RKO (cell line): ENCODE measurements around the gene ETV2.
"Not testable (repeated sequence)": the region's sequence is repeated elsewhere in the genome, so short reads cannot be mapped to it uniquely, and the experiment has no call there.

ENCODE experiments used
- DNase-seq: peaks from one replicate; pipeline ENCODE4 v3.0.0-alpha.2; 2016; ENCODE audit warnings: low spot score

The ETV2 gene, protein sequence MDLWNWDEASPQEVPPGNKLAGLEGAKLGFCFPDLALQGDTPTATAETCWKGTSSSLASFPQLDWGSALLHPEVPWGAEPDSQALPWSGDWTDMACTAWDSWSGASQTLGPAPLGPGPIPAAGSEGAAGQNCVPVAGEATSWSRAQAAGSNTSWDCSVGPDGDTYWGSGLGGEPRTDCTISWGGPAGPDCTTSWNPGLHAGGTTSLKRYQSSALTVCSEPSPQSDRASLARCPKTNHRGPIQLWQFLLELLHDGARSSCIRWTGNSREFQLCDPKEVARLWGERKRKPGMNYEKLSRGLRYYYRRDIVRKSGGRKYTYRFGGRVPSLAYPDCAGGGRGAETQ

DNA sequence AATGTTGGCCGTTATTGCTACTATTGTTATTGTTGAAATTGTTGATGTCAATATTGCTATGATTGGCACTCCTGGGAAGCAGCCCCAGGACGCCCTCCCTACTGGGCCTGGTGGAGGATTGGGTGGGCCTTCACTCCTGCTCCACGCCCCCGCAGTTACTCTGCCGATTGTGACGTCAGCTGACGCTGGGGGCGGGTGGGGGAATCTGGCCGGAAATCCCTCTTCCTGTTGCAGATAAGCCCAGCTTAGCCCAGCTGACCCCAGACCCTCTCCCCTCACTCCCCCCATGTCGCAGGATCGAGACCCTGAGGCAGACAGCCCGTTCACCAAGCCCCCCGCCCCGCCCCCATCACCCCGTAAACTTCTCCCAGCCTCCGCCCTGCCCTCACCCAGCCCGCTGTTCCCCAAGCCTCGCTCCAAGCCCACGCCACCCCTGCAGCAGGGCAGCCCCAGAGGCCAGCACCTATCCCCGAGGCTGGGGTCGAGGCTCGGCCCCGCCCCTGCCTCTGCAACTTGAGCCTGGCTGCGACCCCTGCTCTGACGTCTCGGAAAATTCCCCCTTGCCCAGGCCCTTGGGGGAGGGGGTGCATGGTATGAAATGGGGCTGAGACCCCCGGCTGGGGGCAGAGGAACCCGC, at the start of gene ETV2:
Gene ETV2 (plus strand): TSS at position 231 of the 637 bp plus-strand sequence. CDS start 716 bp downstream, outside the sequence.
- DNase-seq, result no peak

DNA sequence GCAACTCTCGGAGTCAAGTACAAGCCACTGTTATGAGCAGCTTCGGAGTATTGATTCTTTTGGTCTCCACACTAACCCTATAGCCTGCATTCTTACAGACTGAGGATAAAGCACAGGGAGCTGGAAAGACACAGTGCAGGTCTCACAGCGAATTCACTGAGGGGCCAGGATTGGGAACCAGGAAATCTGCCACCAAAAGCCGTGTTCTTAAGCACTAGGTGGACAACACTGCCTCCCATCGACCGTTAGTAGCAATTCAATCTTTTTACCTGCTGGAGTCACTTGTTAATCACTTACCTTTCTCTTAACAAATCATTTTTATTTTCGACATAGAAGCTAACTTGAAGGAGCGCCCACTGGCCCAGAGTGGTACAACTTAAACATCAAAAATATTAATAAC, 49.3 kb upstream of the ETV2 start:
- no peak for DNase-seq

DNA sequence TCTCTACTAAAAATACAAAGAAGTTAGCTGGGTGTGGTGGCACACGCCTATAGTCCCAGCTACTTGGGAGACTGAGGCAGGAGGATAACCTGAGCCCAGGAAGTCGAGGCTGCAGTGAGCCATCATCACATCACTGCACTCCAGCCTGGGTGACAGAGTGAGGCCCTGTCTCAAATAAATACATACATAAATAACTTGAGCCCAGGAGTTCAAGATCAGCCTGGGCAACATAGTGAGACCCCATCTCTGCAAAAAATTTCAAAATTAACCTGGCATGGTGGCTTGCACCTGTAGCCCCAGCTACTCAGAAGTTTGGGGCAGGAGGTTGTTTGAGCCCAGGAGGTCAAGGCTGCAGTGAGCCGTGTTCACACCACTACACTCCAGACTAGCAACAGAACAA, 46.5 kb upstream of the ETV2 start:
- DNase-seq, result not testable (repeated sequence)

DNA sequence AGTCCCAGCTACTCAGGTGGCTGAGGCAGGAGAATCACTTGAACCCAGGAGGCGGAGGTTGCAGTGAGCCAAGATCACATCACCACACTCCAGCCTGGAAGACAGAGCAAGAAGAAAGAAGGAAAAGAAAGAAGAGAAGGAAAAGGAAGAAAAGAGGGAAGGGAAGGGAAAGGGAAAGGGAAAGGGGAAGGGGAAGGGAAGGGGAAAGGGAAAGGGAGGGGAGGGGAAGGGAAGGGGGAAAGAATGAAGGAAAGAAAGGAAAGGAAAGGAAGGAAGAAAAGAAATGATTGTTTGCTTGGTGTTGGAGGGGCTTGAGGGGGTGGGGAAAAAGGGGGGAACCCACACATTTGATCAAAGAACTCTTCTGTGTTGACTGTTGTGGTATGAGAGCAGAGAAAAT, 45.6 kb upstream of the ETV2 start:
- DNase-seq, result no peak

DNA sequence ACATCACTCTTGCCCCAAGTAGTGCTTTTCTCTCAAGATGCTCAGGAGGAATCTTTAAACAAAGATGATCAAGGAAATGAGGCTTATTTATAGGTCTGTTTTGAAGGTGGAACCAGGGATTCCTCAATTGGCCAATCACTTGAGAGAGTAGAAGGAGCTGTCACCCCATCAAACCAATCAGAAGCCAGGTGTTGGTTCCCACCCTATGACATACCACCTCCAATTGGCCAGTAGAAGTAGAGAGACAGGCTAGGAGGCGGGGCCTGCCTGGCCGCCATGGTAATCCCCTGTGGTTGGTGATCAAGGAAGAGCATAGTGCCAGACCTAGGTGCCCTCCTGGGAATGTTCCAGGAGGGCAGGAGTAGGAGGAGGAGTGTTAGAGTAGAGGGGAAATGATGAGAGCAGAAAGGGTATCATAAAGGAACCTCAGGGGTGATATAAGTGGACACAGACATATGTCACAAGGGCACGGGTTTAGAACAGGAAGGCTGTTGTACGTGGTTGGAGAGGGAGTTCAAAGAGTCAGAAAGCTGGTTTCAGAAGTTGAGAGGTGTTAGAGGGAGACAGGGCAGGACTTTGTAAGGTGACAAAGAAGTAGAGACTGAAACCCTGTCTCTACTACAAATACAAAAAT, 45.1 kb upstream of the ETV2 start:
- no peak for DNase-seq

DNA sequence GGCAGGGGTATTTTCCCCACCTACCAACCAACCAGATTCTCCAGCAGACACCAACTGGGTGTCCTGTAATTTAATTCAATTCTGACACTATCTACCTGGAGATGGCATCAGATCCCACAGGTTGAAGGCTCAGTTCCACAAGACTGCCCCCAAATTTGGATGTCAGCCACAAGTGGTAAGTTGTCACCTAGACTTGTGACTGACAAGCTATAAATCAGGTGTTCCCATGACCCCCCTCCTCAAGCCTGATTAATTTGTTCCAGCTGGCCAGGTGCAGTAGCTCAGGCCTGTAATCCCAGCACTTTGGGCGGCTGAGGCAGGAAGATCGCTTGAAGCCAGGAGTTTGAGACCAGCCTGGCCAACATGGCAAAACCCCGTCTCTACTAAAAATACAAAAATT, 39.6 kb upstream of the ETV2 start:
- DNase-seq, result no peak

DNA sequence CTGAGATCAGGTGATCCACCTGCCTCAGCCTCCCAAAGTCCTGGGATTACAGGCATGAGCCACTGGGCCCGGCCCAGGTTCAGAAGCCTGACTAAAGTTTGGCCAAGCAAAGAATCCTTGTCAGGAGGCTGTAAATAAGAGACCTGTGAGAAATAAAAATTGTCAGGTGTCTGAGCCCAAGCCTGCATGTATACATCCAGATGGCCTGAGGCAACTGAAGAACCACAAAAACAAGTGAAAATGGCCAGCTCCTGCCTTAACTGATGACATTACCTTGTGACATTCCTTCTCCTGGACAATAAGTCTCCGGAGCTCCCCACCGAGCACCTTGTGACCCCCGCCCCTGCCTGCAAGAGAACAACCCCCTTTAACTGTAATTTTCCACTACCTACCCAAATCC, 37.1 kb upstream of the ETV2 start:
- not testable (repeated sequence) for DNase-seq

DNA sequence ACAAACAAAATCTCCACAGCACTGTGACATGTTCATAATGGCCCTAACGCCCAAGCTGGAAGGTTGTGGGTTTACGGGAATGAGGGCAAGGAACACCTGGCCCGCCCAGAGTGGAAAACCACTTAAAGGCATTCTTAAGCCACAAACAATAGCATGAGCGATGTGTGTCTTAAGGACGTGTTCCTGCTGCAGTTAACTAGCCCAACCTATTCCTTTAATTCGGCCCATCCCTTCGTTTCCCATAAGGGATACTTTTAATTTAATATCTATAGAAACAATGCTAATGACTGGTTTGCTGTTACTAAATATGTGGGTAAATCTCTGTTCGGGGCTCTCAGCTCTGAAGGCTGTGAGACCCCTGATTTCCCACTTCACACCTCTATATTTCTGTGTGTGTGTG, 34.4 kb upstream of the ETV2 start:
- not testable (repeated sequence) for DNase-seq

DNA sequence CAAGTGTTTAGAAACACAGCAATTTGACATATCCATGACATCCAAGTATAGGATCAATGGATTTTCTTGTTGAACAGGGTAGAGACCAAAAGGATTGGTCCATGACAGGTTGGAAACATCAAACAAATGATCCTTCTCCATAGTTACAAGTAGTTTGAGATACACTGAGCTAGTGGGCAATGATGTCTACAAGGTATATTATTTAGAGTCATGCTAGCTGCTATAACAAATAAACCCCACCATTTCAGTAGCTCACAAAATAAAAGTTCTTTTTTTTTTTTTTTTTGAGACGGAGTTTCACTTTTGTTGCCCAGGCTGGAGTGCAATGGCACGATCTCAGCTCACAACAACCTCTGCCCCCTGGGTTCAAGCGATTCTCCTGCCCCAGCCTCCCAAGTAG, 33.9 kb upstream of the ETV2 start:
- no peak for DNase-seq

DNA sequence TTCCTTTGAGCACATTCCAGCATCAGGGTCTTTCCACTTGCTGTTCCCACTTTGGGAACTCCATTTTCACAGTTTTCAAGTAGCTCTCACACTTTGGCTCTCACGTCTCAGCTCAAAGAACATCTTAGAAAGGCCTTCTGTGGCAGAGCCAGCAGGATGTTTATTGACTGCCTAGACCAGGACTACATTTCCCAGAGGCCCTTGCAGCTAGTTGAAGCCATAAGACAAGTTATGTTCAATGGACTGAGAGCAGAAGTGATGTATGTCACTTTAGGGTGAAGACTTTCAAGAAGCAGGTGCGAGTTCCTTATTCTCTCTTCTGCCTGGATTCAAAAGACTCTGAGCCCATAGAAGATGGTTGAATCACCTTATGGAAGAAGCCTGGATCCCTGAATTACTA, 33.3 kb upstream of the ETV2 start:
- DNase-seq, result no peak

DNA sequence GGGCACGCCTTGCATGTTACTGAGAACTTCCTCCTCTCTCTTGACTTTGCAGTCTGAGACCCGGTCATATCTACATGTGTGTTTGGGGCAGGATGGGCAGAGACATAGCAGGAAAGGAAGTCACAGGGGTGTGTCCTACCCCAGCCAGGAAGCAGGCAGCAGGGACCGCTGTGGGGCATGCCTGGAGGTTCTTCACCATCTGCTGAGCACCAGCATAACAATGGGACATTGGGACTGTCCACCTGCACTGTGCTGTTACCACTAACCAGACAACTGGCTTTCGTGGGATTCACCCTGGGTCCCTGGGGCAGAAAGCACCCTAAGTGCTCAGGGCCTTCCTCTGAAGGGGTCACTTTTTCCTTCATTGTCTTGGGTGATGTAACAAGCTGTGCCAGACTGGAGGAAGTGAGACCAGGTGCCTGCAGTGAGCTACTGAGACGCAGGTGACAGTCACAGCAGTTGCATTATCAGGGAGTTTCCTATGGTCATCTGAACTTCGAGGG, 31.6 kb upstream of the ETV2 start:
- no peak for DNase-seq

DNA sequence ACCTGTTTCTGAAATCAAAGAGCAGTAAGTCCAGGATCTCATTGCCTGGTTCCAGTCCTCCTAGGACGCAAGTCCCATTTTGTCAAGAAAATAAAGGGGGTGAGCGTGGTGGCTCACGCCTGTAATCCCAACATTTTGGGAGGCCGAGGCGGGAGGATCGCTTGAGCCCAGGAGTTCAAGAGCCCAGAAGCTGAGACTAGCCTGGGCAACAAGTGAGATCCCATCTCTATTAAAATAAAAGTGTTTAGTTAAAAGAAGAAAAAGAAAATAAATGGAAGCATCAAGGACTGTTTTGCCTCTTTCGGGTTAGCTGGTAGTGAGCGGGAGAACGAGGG, 29.4 kb upstream of the ETV2 start:
- DNase-seq, result no peak

DNA sequence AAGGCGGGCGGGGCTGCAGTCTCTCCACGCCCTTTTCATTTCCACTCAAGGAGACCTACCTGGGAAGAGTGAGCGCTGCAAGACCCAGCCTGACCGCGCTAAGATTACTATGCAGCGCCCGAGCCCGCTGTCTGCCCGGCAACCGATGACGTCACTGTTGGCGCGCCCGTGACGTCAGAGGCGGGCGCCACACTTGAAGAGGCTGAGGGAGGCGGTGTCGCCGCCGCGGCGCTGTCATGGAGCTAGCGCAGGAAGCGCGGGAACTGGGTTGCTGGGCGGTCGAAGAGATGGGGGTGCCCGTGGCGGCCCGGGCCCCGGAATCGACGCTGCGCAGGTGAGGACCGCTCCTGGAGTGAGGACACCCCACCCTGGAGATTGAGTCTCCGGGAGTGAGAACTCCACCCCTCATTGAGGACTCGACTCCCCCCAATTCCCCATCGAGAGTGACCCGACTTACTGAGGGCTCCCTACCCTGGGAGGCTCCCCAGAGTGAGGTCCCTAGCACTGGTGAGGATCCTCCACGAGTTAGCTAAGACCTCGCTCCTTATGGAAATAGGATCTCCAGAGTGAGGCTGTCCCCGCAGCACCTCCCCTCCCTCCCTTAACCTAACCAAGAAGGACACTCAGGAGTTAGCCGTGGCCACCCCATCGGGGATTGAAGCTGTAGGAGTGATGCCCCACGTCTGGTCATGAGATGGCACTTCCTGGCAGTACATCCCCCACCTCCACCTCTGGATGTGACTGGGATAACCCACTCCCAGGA, 28.8 kb upstream of the ETV2 start, which contains the start of gene HAUS5:
Gene HAUS5 (plus strand): TSS at position 177 of the 763 bp plus-strand sequence. CDS start 60 bp downstream, at position 237.
- peak; percentile 94 for DNase-seq

DNA sequence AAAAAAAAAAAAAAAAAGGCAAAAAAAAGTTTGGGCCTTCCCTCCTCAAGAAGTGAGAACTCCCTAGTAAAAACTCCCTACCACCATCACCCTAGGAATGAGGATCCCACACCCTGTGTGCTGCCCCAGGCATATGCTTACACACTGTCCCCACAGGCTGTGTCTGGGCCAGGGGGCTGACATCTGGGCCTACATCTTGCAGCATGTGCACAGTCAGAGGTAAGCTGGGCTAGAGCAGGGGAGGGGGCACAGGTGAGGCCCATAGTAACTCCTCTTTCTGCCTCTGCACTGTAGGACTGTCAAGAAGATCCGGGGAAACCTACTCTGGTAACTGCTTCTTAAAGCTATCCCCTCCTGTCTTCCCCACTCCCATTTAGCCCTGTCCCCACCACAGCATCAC, 28.0 kb upstream of the ETV2 start:
- no peak for DNase-seq

DNA sequence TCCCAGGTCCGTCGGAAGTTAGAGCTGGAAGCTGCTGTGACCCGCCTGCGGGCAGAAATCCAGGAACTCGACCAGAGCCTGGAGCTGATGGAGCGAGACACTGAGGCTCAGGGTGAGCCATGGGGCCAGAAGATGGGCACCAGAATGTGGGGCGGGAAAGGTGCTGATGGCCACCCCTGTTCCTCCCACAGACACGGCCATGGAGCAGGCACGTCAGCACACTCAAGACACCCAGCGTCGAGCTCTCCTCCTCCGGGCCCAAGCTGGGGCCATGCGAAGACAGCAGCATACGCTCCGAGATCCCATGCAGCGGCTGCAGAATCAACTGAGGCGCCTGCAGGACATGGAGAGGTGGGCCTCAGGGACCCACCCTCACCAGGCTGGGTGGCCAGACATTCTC, 26.5 kb upstream of the ETV2 start:
- no peak for DNase-seq

DNA sequence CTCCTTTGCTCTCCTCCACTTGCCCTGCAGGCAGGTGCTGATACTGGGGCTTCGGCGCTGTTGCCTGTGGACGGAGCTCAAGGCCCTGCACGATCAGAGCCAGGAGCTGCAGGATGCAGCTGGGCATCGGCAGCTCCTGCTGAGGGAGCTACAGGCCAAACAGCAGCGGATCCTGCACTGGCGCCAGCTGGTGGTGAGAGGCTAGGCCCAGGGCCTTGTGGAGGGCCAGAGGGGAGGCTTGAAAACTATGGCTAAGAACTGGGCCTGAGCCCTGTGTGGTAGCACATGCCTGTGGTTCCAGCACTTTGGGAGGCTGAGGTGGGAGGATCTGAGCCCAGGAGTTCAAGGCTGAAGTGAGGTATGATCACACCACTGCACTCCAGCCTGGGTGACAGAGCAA, 22.7 kb upstream of the ETV2 start:
- DNase-seq, result no peak

DNA sequence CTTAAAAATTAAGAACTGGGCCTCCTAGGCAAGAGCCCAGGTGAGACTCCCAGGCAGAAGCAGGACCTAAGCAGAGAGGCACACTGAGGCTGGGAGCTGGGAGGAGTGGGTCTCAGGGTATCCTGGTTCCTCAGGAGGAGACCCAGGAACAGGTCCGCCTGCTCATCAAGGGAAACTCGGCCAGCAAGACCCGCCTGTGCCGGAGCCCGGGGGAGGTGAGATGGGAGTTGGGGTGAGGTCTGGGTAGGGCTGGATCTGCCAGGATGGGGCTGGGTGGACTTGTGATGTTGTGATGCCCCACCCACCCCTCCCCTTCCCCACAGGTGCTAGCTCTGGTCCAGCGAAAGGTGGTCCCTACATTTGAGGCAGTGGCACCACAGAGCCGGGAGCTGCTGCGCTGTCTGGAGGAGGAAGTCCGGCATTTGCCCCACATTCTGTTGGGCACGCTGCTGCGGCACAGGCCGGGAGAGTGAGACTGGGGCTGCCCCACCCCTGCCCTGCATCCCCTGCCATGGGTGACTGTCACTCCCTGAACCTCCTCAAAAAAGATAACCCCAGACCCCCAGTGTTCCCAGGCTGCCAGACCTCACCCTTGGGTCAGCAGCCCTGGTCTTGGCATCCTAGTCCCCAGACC, 22.1 kb upstream of the ETV2 start:
- no peak for DNase-seq

DNA sequence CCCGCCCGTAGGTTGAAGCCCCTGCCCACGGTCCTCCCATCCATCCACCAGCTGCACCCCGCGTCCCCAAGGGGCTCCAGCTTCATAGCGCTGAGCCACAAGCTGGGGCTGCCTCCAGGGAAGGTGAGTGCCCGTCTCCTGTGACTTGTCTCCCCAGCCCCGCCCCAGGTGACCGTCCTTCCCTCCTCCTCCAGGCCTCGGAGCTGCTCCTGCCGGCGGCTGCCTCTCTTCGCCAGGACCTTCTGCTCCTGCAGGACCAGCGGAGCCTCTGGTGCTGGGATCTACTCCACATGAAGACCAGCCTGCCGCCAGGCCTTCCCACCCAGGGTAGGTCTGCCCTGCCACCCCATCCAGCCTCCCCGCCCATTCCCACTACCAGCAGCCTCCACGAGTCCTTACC, 21.5 kb upstream of the ETV2 start:
- no peak for DNase-seq

DNA sequence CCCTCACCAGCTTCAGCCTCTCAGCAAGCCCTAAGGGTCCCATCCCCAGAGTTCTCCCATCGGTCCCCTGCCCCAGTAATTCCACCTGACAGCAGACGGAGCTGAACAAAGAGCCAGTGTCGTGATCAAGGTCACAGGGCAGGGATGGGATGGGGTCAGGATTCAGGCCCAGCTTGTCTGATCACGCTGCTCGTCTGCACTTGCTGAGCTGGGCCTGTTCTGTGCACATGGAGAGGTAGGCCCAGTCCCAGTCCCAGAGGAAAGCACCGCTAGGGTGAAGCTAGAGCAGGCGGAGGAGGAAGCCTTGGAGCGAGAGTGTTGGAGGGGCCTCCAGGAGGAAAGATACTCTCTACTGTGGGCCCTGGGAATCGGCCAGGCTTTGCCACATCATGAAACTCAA, 19.8 kb upstream of the ETV2 start:
- DNase-seq, result no peak

DNA sequence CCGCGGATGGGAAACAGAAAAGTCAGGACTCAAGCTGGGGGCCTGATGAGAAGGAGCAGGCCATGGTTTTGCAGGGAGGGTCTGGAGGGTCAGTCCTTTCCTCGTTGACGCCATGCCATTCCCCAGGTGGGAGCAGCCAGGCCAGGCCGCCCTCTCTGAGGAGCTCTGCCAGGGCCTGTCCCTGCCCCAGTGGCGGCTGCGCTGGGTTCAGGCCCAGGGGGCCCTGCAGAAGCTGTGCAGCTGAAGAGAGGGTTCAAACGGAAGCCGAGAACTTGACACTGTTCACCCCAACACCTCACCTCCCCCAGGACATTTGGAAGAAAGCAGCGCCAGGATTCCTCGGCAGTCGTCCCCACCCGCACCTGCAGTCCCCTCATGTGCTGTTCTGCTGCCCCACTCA, 18.8 kb upstream of the ETV2 start:
- no peak for DNase-seq

DNA sequence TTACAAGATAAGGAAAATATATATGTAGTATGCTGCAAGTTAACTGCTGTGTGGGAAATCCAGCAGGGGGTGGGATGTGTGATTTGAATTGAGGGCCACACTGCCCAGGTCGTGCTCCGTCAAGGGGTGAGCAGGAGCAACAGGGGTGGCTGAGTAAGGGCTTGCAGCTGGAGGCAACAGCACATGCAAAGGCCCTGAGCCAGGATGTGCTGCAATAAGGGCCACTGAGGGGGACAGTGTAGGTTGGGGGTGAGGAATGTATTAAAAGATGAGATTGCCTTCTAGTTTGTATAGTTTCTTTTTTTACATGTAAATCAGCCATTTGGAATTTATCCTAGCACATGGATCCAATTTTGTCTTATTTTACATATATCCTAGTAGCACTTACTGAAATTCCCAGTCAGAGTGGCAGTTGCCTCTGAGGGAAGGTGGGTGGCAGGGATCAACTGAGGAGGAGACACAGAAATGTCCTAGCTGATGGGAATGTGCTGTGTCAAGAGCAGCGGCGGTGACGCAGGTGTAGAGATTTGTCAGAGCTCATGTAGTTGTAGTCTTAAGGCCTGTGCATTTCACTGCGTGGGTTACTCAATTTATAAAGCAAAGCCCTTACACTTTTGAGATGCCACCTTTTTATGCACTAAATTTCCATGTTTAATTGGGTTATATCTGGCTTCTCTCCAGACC, 18.1 kb upstream of the ETV2 start:
- DNase-seq, result no peak

DNA sequence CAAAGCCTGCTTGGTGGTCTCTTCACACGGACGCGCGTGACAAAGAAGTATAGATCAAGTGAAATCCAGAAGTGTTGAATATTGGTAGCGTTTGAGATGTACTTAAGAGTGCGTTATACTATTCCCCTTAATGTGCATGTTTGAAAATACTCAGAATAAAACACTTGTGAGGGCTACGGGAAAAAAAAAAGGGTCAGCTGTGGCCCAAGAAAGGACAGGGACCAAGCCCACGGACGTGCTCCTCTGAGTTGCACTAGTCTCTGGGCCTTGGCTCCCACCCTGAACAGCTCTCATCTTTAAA, 13.3 kb upstream of the ETV2 start:
- no peak for DNase-seq
